Right atrium auricular region (tissue), 2 donors: ENCODE data around the gene RPUSD4. TPM values are rescaled to one million over a fixed set of nuclear protein-coding genes. Genes with fewer than 3 reads are reported as not detected.

Source experiments
- DNase-seq: peaks from one replicate; pipeline ENCODE4 v3.0.0-alpha.2; 2019; ENCODE audit warnings: low spot score
- H3K27ac ChIP-seq, 2 donors: fragments of 200-600 bp; sonication (generic); 1 replicate in 1 of 2; 2 replicates in 1 of 2; pipeline ENCODE4 v1.5.1; 2016 to 2019
- H3K27me3 ChIP-seq, 2 donors: fragments of 200-600 bp; sonication (generic); one replicate each; pipeline versions ENCODE4 v1.5.1 to v1.6.0; 2017 to 2019
- H3K36me3 ChIP-seq: fragments of 200-600 bp; sonication (generic); one replicate; pipeline ENCODE4 v1.5.1; 2016
- H3K4me1 ChIP-seq, 2 donors: fragments of 200-600 bp; sonication (generic); one replicate each; pipeline versions ENCODE4 v1.5.1 to v1.6.0; 2017 to 2019
- H3K4me3 ChIP-seq, 2 donors: fragments of 200-600 bp; sonication (generic); 1 replicate in 1 of 2; 2 replicates in 1 of 2; pipeline ENCODE4 v1.5.1; 2017 to 2019; ENCODE audit warnings: mild to moderate bottlenecking in 1 of 2, moderate library complexity in 1 of 2
- H3K9me3 ChIP-seq, 2 donors: fragments of 200-600 bp; sonication (generic); one replicate each; pipeline ENCODE4 v1.5.1; 2019
- CTCF ChIP-seq, 2 donors: fragments of 200-600 bp; sonication (generic); IDR thresholded peaks; one replicate each; pipeline ENCODE4 v1.5.1; 2019; ENCODE audit warnings: antibody characterized with exemption in 2 of 2
- total RNA-seq, 2 donors: library from RNA; depleted of rRNA; stranded (reverse); fragments of >200 nt; gene quantifications; one replicate each; pipeline ENCODE4 v1.1.0, GENCODE V29; 2016

The RPUSD4 gene
- total RNA-seq, 2 donors from 2014 or later = 13.3 to 14.3 TPM

- H3K27ac ChIP-seq = peak overlapping the region; percentile 46 to 79
- H3K4me1 ChIP-seq = peaks cover 0 to 19% of the 10 kb centered on the region in 2 donors
- peak overlapping the region; percentile 63 to 65 for H3K4me3 ChIP-seq
- no peaks in the 10 kb centered on the region for H3K27me3 ChIP-seq
- no peaks in the 10 kb centered on the region for H3K9me3 ChIP-seq
- DNase-seq = no peak
- H3K36me3 ChIP-seq = peaks cover 20% of the 10 kb centered on the region
- TF ChIP-seq CTCF (IDR thresholded peaks at IDR 0.05) = no peak
Observed at GRCh38 chr11:126210871-126211235, 597 bp downstream of the RPUSD4 start.

- Histone ChIP-seq H3K27ac (peak overlapping the region in 1 of 2 donors; percentile 4), H3K9me3 (no peaks in the 10 kb centered on the region), H3K4me1 (peaks cover 0 to 14% of the 10 kb centered on the region in 2 donors), H3K4me3 (no peak overlapping the region), H3K27me3 (no peaks in the 10 kb centered on the region), H3K36me3 (peaks cover 48% of the 10 kb centered on the region)
- TF ChIP-seq CTCF (IDR thresholded peaks at IDR 0.05) = no peak
- no peak for DNase-seq
Observed at GRCh38 chr11:126207896-126208295, 3.6 kb downstream of the RPUSD4 start.

- no peak for DNase-seq
- H3K36me3 ChIP-seq = peaks cover 73% of the 10 kb centered on the region
- no peak overlapping the region for H3K27ac ChIP-seq
- no peaks in the 10 kb centered on the region for H3K27me3 ChIP-seq
- no peaks in the 10 kb centered on the region for H3K4me1 ChIP-seq
- no peaks in the 10 kb centered on the region for H3K9me3 ChIP-seq
- TF ChIP-seq CTCF (IDR thresholded peaks at IDR 0.05) = no peak
- no peak overlapping the region for H3K4me3 ChIP-seq
Observed at GRCh38 chr11:126205359-126205758, 6.1 kb downstream of the RPUSD4 start.

GRCh38 chr11:126202646-126203359 is 8.6 kb downstream of the RPUSD4 start:
- Histone ChIP-seq H3K27me3 (no peaks in the 10 kb centered on the region), H3K4me1 (no peaks in the 10 kb centered on the region), H3K36me3 (peaks cover 86% of the 10 kb centered on the region), H3K4me3 (no peak overlapping the region), H3K9me3 (no peaks in the 10 kb centered on the region), H3K27ac (no peak overlapping the region)
- TF ChIP-seq CTCF (IDR thresholded peaks at IDR 0.05) = no peak
- no peak for DNase-seq

- H3K4me1 ChIP-seq = no peaks in the 10 kb centered on the region
Observed at GRCh38 chr11:126198648-126199047, 12.8 kb downstream of the RPUSD4 start.

More at GRCh38 chr11:126198648-126199047, 12.8 kb downstream of the RPUSD4 start:
- Histone ChIP-seq H3K9me3 (peaks cover 0 to 3% of the 10 kb centered on the region in 2 donors), H3K36me3 (peaks cover 68% of the 10 kb centered on the region), H3K27ac (no peak overlapping the region), H3K4me3 (no peak overlapping the region), H3K27me3 (no peaks in the 10 kb centered on the region)
- no peak for DNase-seq
- TF ChIP-seq CTCF (IDR thresholded peaks at IDR 0.05) = no peak
